ENCODE data around the gene SMPX.

The SMPX gene

DNA sequence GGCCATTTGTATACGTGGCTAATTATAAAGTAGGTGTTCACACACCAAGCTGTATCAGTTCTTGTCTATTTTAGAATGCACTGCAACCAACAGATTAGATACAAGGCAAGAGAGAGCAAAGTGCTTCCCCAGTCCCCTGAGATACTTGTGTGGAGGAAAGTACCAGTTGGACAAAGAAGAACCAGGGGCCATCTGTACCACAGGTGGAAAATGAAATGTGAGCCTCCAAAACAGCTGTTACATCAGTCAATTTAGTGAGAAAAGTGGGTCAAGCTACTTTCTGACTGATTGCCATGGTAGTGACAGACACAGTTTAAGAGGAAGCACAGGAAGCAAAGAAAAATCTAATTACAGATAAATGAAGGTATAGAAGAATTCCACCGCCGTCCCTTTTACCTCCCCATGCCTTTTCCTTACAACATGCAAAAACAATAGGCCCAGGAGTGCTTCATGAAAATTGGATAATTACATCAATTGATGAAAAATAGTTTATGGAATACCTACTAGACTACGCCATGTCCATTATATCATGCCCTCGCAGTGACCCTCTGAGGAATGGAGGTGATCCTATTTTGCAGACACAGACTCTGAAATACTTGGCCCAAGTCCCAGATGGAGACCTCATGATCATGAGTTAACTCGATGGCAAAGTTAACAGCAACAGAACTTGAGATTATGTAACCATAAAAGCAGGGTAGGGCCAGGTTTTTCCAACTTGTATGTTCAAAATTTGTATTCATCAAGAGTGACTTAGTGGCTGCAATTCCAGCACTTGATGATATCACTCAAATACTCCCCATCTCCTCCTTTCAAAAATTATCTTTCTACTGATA, 15.8 kb downstream of the SMPX start:
- DNase-seq = no peak

DNA sequence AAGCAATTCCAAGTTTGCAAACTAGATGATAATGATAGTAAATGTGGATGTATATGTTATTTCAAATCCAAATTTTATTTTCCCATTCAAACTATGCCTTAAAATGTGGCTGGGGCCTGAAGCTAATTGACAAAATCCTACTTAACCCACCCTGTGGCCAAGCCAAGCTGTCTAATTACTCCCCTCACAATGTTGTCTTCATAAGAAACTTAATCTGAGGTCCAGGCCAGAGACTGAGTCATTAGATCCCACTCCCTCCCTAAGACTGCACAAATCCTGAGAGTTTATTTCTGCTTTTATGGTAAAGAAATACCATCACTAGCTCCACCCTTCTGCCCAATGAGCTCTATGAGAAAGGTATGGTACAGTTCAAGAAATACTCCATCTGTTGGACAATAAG, 16.6 kb downstream of the SMPX start:
- DNase-seq = no peak

DNA sequence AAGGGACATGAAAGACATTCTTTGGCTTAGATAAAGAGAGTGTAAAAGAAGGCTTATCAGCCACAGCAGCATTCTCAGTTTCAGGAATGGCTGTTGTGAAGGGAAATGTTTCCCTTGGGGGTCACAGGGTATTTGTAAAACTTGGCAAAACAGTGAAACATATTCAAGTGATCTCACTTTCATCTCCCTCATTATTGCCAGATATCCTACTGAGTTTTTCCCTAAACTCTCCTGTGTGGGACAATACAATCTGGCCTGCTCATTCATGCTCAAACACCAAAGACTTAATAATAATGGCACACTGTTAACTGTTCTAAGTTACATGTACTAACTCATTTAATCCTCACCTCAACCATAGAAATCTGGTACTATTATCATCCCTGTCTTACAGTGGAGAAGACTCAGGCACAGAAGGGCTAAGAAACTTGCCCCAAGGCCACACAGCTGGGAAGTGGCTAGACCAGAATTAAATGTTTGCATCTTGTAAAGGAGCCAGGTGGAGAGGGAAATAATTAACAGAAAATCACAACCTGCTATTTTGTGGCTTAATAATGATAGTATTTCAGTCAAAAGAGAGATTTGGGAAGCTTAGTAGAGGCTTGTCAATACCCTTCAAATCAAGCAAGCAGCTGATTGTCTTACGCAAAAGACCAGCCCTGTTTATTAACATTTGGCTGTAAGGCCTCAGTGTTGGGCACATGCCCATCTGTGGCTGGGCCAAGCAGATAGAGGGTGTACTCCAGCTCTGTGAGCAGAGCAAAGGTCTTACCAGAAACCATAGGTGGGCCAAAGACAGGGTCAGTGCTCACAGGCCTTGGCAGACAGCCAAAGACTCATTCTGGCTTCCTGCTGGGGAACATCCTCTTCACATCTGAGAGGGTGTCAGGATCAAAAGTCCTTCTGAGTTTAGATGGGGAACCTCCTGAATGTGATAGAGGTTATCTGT, 17.3 kb downstream of the SMPX start:
- no peak for DNase-seq

DNA sequence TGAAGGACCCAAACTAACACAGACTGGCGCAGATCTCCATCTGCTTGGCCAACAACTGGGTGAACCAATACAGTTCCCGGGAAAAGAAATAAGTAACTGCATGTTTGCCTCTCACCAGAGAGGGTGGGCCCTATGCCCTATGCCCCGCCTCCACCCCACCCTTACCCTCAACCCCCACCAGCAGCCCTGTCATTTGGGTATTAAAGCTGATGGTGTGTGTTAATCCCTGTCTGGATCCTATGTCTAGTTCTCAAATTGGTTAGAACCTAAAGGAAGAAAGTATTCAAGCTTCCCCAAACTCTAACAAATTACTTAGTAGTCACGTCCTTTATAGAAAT, 19.0 kb downstream of the SMPX start:
- no peak for DNase-seq

DNA sequence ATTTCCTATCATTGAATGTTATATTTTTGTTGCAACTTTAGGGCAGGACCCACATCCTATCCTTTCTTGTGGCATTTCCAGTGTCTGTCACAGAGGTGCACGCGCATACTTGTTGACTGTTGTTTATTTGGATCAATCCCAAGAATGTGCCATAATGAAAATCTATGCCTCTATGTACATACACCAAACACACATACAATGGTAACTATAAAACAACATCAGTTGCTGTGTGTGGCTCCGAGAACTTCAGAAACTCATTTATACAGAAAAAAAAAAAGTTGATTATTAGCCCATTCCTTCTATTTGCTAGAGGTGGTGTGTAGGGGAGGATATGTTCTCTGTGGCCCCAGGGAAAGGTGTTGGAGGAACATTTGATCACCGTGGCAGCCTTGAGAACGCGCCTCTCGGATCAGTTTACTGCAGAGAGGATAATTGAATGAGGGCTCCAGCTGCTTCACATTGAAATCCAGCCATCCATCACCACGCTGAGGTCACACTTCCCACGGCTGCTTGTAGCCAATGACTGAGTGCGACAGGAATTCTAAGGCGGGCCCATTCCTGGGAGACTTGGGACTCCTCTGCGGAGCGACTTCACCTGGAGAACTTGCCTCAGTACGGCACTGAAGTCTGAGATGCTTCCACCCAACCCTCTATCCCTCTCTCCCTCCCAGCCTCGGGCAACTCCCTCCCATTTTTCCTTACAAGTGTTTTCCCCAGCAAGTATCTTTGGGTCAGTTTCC, 19.5 kb downstream of the SMPX start:
- no peak for DNase-seq

DNA sequence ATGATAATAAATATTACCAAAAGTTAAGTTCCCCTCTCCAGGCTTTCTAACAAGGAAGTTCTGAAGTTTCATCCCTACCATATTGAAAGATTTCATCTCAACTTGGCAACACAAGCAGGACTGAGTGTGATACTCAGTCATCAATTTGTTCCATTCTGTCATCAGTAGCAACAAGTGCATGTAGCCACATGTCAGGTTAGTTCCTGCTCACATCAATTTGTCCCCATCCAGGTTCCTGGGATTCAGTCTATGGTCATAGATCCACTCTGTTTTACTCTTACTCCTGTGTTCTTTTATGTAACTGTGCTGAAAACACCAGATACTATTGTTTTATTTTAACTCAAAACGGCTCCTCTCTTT, 22.2 kb downstream of the SMPX start:
- no peak for DNase-seq

DNA sequence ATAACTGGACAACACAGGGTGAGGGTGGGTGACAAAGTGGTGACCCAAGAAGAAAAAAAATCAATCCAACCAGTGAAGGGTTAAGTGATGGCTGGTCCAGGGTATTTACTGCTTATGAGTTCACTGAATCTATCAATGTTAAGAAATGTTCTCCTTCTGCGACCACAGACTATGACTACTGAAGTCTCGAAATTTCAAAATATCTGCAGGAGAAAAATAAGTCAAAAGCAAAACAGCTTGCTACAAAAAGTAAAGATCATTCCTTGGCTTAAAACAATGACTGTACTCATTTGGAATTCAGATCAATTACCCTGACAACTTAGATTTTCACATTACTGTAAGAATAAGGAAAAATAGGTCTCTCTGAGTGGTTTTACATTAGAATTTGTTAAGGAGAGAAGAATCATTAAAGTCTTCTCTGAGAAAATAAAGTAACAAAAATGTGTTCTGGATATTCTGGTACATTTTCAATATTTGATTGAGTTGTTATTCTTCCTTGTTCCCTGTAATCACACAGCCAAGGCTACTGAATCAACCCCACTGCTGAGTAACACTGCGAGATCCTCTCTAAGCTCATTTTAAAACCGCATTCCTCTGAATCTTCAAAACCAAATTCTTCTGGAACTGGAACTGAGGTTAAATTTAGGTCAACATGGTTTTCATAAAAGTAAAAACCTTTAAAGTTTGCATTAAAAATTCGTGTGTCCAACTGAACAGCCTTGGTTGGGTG, 22.7 kb downstream of the SMPX start:
- DNase-seq = no peak

DNA sequence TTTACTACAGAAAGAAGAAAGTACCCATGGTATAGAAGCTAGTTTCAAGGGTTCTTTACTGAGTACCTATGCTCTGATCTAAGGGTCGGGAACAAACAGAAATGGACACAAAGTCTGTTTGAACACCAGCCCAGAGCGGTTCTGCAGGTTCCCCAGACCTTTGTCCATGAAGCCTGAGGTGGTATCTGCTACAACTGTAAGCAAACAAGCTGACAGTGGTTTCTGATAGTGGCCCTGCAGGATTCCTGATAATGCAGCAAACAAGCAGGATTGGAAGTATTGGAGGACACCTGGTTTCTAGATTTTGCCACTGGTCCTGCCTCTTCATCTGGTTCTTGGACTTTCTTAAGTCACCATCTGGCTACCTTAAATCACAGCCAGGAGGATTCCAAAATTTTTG, 23.7 kb downstream of the SMPX start:
- DNase-seq = no peak

DNA sequence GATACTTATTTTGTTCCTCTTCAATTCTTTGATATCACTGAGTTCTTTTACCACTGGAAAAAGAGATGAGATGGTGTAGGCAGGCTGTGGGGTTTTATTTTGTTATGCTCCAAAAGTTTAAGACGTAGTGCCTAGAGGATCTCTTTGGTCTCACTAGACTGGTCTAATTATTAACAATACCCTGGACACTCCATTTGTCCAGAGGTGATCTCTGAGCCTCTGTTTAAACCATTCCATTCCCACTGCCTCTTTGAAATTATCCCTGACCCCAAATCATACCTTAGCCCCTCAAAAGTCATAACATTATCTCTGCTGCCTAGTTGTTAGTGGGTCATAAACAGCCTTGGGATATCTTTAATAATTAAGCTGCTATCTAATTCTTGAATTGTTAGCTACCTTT, 24.2 kb downstream of the SMPX start:
- no peak for DNase-seq

DNA sequence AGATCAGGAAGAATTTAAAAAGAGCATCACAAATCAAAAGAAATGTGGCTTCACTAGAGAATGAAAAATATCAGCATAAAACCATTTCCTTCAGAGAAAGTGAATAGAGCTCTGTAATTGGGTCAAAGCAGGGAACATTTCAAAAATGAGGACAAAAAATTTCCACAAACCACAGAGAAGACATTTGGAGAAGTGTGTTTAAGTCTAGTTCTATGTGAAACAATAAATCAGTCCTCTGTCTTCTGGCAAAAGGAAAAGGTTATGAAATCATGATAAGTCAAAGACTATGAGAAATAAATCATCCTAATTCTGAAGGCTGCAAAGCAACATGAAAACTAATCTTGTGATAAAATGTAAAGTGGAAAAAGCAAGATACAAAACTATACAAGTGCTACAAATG, 27.9 kb downstream of the SMPX start:
- DNase-seq = no peak

DNA sequence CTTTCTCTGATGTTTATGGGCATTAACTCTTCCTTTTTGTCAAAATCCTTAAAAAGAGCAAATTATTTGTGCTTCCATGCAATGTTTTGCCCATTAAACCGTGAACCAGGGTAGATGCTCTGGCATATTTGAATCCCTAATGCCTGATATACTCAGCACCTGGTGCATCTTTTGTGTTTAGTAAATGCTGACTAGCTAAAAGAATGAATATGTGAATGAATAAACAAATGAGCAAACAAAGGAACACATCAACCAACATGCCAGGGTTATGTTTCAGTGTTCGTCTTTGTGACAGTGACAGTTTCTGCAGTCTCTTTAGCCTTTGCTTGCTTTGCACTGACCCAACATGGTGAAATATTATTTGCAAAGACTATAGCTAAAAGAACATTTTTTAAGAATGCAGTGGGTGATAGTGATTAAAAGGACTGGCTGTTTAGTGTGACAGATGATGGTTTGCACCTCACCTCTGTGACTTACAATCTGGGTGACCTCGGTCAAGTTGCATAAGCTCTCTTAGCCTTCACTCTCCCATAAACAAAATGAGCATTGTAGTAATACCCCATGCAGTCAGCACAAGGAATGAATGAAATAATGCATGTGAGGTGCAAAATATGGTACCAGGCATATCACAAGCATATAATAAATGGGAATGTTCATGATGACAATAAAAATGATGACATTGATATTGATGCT, 29.5 kb downstream of the SMPX start:
- no peak for DNase-seq

DNA sequence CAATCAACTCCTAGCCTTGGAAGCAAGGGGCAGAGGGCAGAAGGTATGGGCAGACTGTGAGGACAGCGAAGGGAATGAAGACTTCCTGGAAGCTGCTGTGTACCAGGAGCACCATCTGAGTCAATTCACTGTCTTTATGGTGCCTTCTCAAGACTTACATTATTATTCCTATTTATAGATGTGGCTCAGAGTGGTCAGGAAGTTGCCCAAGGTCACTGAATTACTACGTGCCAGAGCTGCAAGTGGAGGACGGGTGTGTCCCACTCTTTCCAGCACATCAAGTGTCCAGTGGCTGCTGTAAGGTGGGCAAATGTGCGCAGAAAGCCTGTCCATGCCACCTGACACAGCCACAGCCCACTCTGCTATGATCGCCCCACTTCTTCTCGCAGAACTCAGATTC, 32.0 kb downstream of the SMPX start:
- DNase-seq = no peak

DNA sequence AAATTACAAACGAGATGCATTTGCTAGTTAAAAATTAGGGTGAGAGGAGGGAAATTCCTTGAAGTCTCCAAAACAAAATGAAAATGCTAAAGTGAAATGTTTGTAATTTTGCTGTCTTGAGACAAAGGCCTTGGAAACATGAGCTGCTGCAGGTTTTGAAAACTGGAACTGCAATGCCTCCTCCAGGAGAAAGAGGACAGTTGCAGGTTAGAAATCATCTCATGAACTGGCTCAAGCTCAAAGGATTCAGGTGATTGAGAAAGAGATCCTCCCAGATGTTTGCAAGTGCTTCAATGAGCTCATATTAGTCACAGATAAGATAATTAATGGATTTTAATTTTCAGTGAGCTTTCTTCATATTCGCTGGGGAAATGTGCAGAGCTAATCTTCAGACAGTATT, 32.4 kb downstream of the SMPX start:
- DNase-seq = no peak

DNA sequence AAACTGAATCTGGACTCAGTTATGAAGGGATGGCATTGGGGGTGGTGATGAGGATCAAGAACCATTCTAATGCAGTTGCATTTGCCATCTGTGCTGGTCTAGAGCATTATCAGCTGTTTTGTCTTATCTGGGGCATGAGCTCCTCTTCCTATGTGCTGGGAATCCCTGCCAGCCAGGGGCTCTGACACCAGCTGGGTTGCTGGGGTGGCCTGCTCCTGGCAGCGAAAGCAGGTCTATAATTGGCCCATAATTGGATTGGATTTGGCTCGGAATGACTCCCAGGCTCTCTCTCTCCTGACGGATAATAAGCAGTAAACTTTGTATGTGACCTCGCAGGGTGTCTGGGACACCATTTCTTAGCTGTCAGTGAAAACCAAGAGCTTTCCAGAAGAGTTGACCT, 34.1 kb downstream of the SMPX start:
- no peak for DNase-seq

DNA sequence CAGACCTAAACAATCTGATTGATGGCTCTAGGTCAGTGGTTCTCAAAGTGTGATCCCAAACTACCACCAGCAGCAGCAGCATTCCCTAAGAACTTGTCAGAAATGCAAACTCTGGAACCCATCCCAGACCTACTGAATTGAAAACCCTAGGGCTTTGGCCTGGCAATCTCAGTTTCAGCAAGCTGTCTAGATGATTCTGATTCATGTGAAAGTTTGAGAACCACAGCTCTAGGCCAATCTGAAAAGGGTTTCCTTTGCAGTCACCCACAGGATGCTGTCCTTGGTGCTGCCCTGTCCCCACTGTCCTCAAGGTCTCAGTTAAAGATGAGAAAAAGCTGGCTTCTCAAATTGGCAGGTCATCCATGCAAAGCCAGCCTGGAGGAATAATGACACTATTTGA, 34.8 kb downstream of the SMPX start:
- DNase-seq = no peak

DNA sequence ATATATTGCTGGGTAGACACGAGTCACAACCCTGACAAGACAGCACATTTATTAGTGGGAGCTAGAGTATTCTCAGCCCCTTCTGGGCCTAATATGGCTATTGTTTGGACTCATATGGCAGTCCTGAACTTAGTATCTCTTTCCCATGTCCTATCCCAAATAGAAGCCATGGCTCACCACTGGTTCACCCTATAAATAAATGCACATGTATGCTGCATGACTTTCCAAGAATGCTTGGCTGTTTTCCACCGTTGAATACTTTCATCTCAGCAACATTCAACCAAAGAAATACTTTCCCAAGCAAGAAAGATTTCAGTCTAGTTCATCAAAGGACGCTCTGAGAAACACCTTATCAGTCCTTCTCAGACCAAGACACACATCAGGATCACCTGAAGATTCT, 36.7 kb downstream of the SMPX start:
- no peak for DNase-seq

DNA sequence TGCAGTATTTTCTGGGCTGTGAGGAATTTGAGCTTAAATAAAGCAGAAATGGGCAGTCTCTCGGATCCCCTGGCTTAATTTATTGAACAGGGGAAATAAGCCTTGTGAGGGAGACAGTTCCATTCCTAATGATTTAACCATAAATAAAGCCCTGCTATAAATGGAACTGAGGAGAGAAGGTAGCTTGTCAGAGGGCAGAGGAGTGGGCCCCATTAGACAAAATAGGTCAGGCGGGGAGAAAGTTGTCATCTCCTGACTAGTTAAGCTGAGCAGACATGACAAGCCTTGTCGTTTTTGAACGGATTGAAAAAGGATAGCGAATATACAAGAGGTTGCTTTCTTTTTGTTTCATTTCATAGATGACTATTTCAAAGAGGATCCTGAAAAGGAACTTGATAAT, 39.3 kb downstream of the SMPX start:
- DNase-seq = no peak

DNA sequence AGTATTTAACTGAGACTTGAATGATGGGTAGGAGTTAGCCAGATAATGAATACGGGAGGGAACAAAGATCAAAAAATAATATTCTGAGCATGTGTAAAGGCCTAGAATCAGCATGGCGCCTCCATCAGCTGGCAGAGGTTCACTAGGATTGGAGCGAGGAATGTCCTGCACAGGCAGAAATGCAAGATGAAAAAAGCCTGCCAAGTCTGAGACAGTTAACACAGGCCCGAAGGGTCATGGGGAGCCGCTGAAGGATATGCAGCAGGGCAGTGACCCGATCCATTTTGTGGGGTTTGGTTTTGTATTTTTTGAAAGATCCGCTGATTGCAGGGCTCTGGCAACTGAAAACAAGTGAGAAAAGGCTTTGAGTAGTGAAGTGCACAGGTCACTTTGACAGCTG, 40.1 kb downstream of the SMPX start:
- DNase-seq = no peak

DNA sequence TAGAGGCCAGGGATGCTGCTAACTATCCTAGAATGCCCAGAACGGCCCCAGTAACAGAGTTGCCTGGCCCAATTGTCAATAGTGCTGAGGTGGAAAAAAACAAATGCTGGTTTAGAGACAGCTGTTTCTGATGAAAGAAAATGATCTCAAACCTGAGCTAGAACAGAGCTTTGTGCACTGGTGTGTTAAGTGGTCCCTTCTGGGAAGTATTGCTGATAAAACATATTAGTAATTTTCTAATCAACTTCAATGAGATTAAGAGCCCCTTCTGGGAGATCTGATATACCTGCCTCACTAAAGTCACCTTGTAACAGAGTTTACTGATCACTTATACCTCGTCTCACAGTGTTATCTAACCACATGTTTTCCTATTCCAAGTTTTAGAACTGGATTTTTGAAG, 42.1 kb downstream of the SMPX start:
- no peak for DNase-seq

DNA sequence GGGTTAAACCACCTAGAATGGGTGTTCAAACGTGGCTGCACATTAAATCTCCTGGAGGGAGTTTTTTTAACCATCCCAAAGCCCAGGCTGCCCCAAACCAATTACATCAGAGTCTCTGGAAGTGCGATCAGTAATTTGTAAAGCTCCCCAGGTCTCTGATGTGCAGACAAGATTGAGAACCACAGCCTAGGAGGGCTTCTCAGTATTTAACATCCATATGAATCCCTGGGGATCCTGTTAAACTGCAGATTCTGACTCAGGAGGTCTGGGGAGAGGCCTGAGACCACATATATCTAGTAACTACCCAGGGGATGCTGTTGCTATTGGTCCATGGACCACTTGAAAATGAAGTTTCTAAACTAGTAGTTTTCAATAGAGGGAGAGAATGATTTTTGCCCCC, 42.6 kb downstream of the SMPX start:
- no peak for DNase-seq

DNA sequence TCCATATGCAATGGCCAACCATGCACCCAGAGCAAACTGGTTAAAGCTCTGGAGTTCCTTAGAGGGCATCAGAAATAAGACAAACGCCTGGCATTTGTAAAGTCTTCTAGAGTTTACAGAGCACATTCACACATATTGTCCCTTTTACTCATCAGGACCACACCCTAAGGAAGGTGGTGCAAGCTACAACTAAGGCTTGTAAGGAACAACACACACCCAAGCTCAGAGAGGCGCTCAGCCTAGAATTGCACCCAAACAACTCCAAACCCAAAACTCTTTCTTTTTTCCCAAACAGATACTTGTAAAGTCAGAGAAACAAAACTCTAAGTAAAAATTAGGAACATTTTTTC, 46.1 kb downstream of the SMPX start:
- DNase-seq = no peak

DNA sequence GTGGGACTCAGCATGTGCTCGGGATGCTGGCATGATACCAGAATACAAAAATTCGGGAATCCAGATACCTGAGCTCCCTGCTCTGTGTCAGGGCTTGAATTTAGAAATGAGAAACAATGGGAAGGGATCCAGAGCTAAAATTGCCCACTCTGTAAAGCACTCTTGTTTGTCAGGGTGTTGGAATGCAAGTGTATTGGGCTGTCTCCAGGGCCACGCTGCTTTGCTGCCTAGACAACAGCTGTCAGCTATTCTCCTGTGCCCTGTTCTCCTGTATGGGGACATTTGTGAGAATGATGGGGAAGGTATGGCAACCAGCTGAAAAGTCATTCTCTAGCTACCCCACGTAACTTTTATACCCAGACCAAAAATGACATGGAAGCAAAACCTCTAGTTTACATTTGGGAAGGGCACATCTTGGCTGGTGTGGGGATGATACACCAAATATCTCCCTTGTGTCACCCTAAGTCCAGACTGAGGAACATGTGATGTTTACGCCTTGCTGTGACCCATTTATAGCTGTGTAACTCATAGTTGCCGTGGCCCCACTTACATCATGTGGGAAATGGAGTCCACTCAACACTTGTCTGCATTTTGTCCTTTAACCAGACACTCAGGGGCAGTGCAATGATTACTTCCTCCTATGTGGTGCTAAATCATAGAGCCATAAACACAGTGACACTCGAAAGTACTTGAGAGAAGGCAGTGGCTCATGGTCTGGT, 46.6 kb downstream of the SMPX start:
- DNase-seq = no peak
